ENCODE results near the gene LRRC71.

LRRC71 gene

DNA sequence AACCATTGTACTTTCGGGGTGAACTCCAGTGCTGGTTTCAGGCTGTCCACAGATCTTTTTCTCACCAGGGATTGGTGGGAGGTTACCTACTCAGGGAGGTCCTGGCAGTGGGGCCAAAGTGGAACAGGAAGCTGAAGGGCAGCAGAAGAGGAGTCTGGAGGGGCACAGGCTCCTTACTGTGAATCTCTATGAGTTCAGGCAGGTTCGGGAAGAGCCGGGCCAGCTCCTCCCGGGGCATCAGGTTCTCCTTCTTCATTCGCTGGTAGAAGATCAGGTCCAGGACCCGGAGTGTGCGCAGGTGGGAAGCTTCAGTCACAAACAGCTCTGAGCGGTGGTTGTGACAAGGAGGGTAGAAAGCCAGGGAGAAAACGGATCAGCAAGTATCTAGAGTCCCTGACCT, 26.7 kb downstream of the LRRC71 start:
- DNase-seq (ENCODE audit: low read depth, low spot score) = no peak

DNA sequence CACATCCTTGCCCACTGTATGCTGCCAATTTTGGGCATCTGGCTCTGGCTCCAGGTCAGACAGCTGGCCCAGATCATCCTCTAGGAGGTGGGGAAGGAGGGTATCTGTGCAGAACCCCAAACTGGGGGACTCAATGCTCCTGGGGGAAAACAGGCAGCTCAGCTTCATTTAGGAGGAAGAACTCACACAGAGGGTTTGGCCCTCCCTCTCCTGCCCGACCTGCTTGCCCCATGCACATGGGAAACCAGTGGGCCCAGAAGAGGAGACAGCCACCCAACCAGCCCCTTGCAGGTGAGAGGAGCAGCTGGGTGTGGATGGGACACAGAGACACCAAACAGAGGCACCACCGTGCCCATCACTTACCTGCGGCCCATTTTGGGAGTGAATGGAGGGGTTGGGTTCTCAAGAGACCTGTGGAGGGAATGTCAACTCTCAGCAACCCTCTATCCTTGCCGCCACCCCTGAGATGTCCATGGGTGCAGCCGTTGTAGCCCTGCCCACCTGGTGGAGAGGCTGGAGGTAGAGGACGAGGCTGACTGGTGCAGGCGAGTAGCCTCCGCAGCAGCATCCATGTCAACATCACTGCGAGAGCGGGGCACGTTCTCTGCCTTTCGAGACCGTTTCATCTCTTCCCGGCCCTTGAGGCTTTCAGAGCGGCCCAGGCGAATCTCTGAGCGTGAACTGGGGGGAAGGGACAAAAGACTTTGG, 27.5 kb downstream of the LRRC71 start:
- no peak for DNase-seq (ENCODE audit: low read depth, low spot score)

DNA sequence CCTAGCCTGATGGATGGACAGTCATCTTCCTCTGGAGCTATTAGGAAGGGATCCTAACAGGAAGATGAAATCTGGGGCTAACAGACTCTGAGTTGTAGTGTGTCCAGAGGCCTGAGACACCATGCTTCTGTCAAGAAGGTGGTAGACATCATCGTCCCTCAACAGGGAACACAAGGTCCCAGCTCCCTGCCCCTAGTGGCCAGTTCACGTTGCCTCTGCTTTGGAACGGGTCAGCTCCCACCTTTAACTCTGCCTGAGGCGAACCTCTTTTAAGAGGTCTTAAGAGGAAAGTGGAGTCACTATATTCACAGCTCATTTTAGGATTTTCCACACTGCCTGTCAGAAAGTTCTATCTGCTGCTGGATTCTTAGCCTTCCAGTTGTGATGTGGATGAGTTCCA, 28.3 kb downstream of the LRRC71 start:
- no peak for DNase-seq (ENCODE audit: low read depth, low spot score)

DNA sequence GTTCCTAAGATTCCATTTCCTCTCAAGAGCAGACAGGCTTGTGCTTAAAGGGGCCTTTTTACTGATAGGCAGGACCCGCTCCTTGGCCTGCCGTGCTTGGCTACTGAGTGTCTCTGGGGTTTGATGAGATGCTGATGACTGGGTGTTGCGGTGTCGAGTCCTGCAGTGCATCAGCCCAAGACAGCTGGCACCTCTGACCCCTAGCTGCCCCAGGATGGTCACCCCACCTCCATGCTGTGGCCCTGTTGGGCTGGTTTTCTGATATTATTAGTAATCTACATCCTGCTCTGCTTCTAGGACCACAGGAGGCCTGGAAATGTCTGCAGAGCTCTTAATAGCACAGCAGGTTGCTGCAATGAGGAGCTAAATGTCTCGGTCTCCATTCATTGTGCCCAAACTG, 28.7 kb downstream of the LRRC71 start:
- no peak for DNase-seq (ENCODE audit: low read depth, low spot score)

DNA sequence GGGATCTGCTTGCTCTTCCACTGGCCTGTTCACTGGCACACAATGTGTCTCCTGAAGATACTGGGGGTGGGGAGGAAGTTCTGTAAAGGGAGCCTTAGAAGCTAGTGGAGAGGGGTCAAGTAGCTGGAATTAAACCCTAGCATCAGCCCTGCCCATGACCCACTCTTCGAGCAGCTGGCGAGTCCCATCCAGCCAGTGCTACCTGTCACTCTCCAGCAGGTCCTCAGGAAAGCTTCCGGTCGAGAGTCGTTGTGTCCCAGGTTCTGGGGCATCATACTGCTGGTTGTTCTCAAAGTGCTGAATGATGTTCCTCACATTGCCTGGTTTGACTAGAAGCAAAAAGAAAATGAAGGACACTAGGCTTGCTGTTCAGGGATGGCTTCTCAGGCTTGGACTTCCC, 30.9 kb downstream of the LRRC71 start:
- DNase-seq (ENCODE audit: low read depth, low spot score) = no peak

DNA sequence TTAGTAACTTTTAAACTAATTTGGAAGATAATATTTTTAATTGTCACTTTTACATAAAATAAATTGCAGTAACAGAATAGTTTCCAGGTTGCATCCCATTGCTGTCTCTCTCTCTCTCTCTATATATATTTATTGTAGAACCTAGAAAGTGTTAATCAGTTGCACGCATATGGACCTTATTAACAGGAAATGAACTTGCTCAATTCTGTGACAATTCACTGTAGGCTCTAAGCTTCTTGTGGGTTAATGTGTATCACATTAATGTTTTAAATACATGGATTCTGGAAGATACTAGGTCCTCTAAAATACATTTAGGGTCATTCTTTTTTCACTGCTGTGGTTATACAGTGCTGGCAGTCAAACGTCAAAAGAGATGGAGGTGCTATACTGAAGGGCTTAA, 33.1 kb downstream of the LRRC71 start:
- no peak for DNase-seq (ENCODE audit: low read depth, low spot score)

DNA sequence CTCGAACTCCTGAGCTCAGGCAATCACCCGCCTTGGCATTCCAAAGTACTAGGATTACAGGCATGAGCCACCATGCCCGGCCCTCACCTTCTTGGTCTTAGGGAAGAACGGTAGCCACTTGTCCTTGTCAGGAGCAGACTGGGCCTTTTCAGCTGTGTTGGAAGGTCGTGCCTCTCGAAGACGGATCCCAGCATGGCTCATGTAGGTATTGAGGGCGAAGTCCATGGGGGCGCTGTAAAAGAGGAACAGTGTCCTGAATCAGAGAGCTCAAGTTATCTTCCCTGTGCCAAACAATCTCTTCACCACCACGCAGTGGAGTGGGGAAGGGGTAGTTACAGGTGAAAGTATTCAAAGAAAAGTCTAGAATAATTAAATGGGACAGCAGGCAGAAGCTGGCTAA, 35.9 kb downstream of the LRRC71 start:
- DNase-seq (ENCODE audit: low read depth, low spot score) = no peak

DNA sequence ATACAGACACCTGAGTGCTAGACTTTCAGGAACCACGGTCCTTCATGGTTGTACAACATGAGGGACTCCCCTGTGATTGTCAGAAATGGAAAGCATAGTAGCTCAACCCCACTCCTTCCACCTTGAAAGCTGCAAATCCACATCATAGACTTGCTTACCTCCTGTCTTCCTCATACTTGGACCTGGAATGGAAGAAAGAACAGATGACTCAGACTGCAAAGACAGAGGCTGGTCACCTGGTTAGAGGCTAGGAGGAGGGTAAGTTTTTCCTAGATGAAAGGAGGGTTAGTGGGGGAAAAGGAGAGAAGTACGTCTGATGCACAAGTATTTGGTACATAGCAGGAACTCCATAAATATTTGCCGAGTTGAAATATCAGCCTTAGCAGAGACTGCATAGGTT, 37.2 kb downstream of the LRRC71 start:
- DNase-seq (ENCODE audit: low read depth, low spot score) = no peak

DNA sequence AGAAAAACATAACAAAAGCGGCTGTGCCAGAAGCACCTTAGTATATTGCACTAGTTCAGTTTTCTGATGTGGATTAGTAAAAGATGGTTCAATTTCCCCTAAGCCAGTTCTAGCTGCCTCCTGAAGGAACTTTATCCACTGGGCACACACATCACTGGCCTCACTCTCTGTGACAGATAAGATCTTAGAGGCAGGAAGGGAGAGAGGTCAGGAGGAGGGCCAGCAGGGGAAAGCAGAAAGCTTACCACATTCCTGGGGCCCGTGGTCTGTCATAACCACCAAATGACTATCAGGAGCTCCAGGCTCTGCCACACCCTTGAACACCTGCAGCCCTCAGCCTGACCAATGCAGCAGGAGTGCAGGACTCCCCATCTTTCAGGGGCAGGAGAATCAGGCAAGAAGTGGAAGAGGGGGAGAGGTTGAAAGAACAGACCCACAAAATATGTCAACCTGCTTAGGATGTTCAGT, 37.8 kb downstream of the LRRC71 start:
- DNase-seq (ENCODE audit: low read depth, low spot score) = no peak

DNA sequence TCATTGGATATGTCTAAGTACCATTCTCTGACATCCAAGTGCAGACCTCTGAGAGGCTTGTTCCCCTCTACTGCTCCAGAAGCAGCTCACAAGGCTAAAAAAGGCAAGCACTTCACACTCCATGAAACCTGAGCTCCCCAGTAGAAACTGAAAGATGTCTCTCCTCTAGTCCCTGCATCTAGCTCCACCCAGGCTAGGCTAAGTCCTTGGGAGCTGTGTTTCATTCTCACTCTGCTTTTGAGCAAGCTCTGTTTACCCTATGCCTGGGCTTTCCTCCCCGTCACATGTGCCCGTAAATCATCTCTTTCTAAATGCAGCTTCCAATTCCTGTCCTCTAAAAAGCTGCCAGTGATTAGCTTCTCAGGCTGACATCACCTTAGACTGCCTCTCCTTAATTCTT, 39.0 kb downstream of the LRRC71 start:
- DNase-seq (ENCODE audit: low read depth, low spot score) = no peak

DNA sequence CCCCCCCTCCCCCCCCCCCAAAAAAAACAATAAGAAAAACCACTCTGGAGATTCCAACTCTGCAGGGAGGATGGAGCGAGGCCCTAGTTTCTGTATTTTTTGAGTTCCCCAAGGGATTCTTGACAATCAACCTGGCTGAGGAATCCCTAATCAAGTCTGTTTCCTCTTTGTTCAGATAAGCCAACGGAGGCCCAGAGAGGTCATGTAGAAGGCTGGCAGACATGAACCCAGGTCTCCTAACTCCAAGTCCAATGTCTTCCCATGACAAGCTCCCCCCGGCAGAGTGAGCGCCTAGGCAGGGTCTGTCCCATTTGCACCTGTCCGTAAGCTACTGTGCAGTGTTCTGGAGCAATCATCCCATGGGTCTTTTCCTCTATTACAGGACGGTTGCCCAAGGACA, 39.5 kb downstream of the LRRC71 start:
- no peak for DNase-seq (ENCODE audit: low read depth, low spot score)

DNA sequence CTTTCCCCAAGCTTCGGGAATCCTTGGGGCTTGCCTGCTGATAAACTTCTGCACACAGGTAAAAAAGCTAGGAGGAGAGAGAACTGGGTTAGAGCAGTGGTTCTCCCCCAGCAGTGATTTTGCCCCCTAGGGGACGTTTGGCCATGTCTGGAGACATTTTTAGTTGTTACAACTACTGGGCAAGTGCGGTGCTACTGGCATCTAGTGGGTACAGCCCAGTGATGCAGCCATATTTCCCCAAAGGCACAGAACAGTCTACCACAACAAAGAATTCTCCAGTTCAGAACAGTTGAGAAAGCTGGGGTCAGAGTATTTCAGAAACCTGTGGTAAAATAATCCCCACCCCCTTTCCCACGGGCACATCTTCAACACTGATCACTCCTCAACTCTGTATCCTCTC, 41.3 kb downstream of the LRRC71 start:
- no peak for DNase-seq (ENCODE audit: low read depth, low spot score)

DNA sequence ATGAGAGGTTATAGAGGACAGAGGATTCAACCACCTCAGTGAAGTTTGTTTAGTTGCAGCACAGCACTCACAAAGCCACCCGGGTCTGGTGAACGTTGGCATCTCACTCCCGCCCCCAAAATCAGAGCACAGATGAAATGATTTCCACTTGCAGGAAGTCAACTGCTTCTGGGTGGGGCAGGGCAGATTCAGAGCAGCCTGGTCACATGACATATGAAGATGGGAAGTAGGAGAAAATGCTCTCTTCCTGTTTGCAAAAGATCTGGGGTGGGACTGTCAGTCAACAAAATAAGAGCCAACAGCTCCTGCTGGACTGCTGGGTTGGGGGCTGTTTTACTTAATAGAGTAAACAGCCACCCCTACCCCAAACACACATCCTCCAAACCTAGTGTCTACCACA, 43.2 kb downstream of the LRRC71 start:
- DNase-seq (ENCODE audit: low read depth, low spot score) = no peak

DNA sequence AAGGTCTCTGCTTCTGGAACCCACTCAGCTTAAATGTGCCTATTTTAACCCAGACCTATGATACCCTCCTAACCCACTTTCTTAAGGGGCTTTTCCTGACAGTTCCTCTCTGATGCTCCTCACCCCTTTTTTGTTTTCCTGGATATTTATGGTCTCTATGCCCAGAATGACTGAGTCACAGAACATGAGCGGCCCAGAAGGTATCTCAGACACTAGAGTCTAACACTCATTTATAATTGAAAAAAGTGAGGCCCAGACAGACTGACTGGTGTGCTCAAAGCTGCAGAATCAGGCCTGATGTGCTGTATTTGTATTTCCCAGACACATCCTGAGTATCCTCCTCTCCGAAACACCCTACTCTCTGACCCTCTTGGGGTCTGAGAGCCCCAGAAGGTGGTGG, 44.0 kb downstream of the LRRC71 start:
- no peak for DNase-seq (ENCODE audit: low read depth, low spot score)

DNA sequence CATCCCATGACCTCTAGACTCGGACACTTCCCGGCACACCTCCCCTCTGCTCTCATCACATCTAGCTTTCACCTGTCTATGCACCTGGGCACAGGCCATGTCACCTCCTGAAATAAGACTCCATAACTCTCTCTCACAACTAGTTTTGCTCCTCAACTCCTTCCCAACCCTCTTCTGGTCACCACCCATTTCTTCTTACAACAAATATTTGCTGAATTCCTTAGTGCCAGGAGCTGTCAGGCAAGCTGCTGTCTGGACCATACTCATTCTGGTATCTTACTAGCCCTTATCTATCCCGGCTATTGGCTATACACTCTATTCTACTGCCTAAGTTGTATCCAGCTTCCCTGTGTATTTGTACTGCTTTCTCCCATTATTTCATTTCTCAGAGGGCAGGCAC, 49.1 kb downstream of the LRRC71 start:
- no peak for DNase-seq (ENCODE audit: low read depth, low spot score)

DNA sequence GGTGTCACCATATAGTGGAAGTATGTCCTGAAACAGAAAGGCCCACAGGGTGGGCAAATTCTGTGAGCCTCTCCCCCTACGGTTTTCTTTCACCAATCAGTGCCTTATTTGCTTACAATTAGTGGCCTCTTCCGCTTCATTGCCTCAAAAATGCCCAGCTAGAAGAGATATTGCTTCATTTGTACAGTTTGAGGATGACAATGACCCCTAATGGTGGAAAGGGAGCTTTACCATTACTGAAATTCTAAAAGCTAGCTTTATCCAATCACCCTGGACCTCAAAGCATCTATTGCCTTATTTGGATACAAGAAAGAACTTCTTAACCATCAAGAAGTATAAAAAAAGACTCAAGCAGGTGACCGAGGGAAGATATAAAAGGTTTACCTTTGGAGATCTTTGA, 49.6 kb downstream of the LRRC71 start:
- DNase-seq (ENCODE audit: low read depth, low spot score) = no peak

DNA sequence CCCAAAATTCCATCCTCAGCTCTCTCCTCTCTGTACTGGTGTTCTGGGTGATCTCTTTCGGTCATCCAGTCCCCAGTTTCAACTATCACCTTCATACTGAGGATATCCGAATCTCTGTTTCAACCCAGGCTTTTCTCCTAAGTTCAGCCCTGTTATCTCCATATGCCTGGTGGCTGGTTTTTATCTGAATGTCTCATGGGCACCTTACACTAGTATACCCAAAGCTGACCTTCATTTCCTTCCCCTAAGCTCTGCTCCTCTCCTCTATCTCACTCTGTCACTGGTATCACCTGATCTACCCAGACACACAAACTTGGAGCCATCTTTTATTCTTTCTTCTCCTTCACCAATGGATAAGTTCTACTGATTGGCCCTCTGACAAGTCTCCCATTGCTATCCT, 53.0 kb downstream of the LRRC71 start:
- no peak for DNase-seq (ENCODE audit: low read depth, low spot score)

DNA sequence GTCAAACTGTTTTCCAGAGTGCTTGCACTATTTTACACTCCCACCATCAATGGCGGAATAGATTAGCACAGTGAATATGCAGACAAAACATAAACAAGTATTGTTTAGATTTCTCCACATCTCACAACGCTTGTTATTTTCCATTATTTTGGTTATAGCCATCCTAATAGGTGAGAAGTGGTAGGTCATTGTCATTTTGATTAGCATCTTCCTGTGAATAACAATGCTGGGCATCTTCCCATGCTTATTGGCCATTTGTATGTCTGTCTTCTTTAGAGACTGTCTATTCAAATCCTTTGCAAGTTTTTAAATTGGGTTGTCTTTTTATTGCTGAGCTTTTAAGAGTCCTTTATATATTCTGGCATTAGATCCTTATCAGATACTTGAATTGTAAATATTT, 54.7 kb downstream of the LRRC71 start:
- no peak for DNase-seq (ENCODE audit: low read depth, low spot score)

DNA sequence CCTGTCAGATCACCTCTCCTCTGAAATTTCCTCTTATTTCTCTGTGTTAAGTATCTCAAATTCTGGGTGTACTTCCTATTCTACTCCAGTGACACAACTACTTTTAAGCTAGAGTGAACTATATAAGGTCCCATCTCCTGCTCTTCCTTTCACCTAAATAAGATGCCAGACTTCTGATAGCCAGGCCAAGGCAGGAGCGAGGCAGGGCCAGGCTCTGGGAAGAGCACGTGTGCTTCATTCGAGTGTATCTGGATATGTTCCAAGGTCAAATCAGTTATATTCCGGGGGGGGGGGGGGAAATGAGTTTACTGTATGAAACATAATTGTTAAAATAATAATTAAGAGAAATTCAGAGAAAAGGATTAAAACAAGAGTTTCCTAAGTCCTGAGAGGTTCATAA, 60.1 kb downstream of the LRRC71 start:
- no peak for DNase-seq (ENCODE audit: low read depth, low spot score)
